SK-MEL-5 (cell line): ENCODE measurements around the gene CRACDL. TPM values are rescaled to one million over a fixed set of nuclear protein-coding genes. Genes with fewer than 3 reads are reported as not detected.
"Not testable (repeated sequence)": the region's sequence is repeated elsewhere in the genome, so short reads cannot be mapped to it uniquely, and the experiment has no call there.

ENCODE experiments used
- DNase-seq: peaks from one replicate; pipeline ENCODE4 v3.0.0-alpha.2; 2016; ENCODE audit warnings: low read depth, low spot score
- in situ Hi-C: cut with HindIII; loops from 2 replicates; pipeline ENCODE4 v1.10.0; 2016; ENCODE audit warnings: low sequenced_read_pairs, high pct_unique_total_duplicates, low pct_unique_long_range_greater_than_20kb
- total RNA-seq: library from RNA; depleted of rRNA; stranded (reverse); fragments of >200 nt; shearing (Covaris generic); gene quantifications from 2 replicates; pipeline ENCODE4 v1.2.3, GENCODE V29; 2014

The CRACDL gene
- total RNA-seq, 1 experiment from 2014 or later, result 0.95 TPM

- DNase-seq, result no peak
- in situ Hi-C loops, result no loop called here
Measured at GRCh38 chr2:98911126-98911375, 25.0 kb downstream of the CRACDL start.

GRCh38 chr2:98910349-98911125 lies 25.5 kb downstream of the CRACDL start:
- in situ Hi-C loops, result no loop called here

GRCh38 chr2:98909317-98910211 lies 26.5 kb downstream of the CRACDL start:
- no peak for DNase-seq
- in situ Hi-C loops, result no loop called here

More at GRCh38 chr2:98910349-98911125, 25.5 kb downstream of the CRACDL start:
- no peak for DNase-seq

DNA sequence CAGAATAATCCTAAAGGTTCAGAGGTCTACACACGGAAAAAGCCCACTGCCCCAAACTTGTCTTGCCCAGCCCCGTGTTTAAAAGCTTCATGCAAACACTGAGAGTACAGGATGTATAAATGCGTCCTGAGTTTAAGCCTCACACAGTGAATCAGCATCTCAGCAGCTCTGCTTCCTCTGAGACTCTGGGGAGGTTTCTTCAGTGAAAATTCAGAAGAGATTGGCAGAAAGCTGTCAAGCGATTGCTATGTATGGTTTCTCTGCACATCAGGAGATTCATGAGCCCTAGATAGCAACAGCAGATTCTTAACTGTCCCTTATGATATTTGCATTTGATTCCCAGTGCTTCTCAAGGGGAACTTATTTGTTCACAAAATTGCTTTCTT lies 27.1 kb downstream of the CRACDL start:
- in situ Hi-C loops, result no loop called here
- no peak for DNase-seq

DNA sequence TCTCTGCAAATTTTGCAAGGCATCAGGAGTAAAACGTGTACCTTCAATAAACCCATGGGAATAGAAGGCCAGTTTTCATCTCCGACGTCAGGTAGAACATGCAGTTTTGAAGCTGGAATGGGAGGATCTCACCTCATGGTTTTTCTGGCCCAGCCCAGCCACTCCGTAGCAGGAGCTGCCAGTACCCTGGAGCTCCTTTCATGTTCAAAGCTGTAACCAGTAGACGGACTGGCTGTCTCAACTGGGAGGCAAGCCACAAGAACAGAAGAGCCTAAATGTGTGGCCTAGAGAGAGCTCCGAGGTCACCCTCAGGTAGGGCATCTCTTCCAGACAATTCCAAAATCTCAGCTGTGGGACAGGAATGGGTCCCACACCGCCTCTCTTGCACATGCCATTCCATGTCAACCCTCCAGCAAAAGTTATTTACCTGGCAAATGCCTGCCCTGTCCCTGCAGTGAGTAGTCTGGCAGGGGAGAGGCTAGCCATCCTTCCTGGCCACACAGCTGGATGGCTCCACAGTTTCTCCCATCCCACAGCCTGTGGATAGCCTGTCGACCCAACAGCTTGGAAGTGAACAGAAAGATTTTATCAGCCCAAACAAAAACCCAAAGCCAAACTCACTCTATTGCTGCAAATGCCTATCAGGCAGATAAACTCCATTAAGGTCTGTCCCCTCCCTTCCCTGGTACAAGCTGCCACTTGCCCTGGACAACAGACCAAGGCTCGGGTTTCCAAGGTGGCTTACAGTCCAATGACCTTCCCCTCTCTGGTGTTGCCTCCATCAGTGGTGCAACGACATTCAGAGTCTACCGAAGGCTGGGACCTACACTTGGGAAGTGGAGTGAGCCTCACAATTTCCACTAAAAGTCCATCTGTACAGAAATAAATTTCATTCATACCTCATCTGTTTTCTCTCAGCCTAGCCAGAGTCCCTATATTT lies 27.8 kb downstream of the CRACDL start:
- no peak for DNase-seq
- in situ Hi-C loops, result no loop called here

GRCh38 chr2:98907385-98907784 lies 28.6 kb downstream of the CRACDL start:
- DNase-seq, result no peak
- in situ Hi-C loops, result no loop called here

DNA sequence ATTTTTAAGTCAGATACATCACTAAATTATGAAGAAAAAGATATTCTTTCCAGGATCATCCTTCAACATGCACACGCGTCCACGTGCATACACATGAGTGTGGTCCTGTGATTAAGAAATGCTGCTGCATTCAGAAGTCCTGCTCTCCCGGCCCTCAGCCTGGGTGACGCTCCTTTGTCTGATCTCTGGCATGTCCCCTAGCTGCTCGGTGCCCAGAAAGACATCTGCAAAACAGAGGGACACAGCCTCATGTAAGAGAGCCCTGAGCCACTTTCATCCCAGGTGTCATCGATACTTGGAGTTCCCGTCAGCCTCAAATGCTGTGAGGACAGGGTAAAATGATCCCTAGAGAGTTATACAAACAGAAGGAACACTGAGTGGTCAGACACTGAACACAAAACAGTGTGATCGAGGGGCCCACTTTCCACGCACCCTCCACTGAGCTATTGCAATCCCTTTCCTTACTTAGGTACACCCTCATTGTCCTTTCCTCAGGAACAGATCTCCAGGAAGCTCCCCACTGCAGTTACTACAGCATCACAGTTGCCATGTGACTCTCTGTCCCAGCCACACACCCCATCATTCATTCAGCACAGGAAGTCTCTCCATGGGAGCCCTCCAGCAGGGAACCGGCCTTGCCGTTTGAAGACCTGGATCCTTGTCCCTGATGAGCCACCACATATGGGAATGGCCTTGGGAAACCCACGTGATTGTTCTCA lies 32.1 kb downstream of the CRACDL start:
- no peak for DNase-seq
- in situ Hi-C loops, result no loop called here

DNA sequence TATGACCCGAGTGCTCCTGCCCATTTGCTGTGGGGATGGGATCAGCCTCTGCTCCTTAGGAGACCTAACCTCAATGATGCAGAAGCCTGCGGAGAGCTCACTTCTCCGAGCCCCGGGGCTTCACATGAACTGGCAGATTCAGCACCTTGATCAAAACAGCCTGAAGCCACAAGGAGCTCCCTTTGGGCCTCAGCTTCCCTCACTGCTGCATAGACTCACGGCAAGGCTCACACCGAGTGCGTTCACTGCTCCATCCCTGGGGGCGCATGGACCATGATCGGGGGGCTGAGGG lies 33.0 kb downstream of the CRACDL start:
- in situ Hi-C loops, result no loop called here

DNA sequence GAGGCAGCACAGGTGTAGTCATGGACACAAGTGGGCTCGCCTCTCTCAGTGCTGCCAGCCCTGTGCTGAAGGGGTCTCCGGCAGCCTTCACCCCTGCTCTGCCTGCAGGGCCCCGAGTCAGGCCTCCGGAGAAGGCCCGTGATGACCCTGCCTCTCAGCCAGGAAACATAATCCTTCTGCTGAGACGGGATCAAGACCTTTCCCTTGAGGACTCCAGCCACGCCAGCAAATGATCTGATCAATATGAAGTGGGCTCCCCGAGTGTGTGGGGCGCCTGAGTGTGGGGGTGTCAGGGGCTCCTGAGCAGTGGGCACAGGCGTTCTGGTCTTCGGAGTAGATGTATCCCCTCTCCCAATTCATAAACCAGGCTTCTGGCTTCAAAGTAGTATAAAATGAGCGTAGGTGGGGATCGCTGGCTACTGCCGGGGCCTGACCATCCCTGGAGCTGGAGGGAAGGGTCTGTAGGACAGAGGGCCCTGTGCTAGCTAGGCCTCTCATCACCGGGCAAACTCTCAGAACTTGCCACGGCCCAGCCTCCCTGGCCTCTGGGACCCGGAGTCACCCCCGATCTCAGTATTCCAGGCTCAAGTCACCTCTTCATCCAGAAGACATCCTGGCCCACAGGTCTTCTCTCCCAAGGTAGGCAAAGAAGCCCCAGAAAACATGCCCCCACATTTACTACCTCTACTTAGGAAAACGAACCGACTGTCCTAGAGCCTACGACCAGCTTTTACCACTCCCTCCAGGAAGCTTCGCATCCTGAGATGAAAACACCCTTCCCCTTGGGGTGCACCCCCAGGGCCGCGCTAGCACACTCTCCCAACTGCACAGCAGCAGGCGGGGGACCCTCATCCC lies 33.6 kb downstream of the CRACDL start:
- no peak for DNase-seq
- in situ Hi-C loops, result no loop called here

More for the DNA sequence above, 33.0 kb downstream of the CRACDL start:
- no peak for DNase-seq

GRCh38 chr2:98901702-98902101 lies 34.3 kb downstream of the CRACDL start:
- no peak for DNase-seq
- in situ Hi-C loops, result no loop called here

DNA sequence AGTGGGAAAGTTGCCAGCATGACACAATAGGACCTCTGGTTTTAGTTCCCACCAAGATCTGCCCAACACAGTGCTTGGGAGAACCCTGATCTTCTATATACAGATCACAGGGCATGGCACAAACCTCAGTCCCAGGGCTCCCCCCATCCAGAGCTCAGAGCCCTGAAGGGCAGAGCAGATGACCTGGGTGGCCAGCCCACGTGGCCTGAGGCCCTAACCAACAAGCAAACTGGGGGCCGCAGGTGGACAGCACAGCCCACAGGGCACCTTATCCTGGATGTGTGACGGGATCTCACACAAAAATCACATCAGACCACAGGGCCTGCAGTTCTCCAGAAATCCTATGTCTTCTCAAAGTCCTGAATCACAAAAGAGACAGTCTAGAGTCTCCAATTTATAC lies 34.7 kb downstream of the CRACDL start:
- no peak for DNase-seq
- in situ Hi-C loops, result no loop called here

- in situ Hi-C loops, result no loop called here
- DNase-seq, result no peak
Measured at GRCh38 chr2:98900721-98901120, 35.3 kb downstream of the CRACDL start.

DNA sequence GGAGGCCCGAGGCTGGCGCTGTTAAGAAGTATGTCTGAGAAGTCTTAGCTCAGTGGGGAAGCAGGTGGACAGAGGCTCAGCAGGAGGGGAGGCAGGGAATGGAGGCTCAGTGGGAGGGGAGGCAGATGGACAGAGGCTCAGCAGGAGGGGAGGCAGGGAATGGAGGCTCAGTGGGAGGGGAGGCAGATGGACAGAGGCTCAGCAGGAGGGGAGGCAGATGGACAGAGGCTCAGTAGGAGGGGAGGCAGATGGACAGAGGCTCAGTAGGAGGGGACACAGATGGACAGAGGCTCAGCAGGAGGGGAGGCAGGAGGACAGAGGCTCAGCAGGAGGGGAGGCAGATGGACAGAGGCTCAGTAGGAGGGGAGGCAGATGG lies 36.3 kb downstream of the CRACDL start:
- DNase-seq, in situ Hi-C loops: not testable (repeated sequence)

GRCh38 chr2:98899041-98899702 lies 36.9 kb downstream of the CRACDL start:
- in situ Hi-C loops, result no loop called here
- DNase-seq, result no peak

GRCh38 chr2:98898423-98898841 lies 37.6 kb downstream of the CRACDL start:
- no peak for DNase-seq
- in situ Hi-C loops, result no loop called here

- in situ Hi-C loops, result no loop called here
- no peak for DNase-seq
Measured at GRCh38 chr2:98897746-98898145, 38.3 kb downstream of the CRACDL start.
